Adipocyte (in vitro differentiated cells): ENCODE measurements around the gene DDX42.

Source experiments
- DNase-seq: peaks from one replicate; pipeline ENCODE4 v3.0.0-alpha.2; 2015; ENCODE audit warnings: low read depth
- H3K27me3 ChIP-seq: replicated peaks from 2 replicates; pipeline ENCODE4 v1.7.0; 2013; ENCODE audit warnings: mild to moderate bottlenecking, low read length, moderate library complexity; ENCODE audit not compliant: control insufficient read depth, insufficient read depth
- H3K36me3 ChIP-seq: 2 replicates; pipeline ENCODE4 v1.7.0; 2013; ENCODE audit warnings: low read length, mild to moderate bottlenecking, moderate library complexity; ENCODE audit not compliant: control insufficient read depth, insufficient read depth, severe bottlenecking
- H3K4me1 ChIP-seq: 2 replicates; pipeline ENCODE4 v1.7.0; 2013; ENCODE audit warnings: mild to moderate bottlenecking, low read length, moderate library complexity; ENCODE audit not compliant: control insufficient read depth, insufficient read depth
- H3K4me3 ChIP-seq: 2 replicates; pipeline ENCODE4 v1.7.0; 2013; ENCODE audit warnings: mild to moderate bottlenecking, low read length, moderate library complexity
- H3K9ac ChIP-seq: 2 replicates; pipeline ENCODE4 v1.7.0; 2013; ENCODE audit warnings: mild to moderate bottlenecking, low read length, moderate library complexity
- H3K9me3 ChIP-seq: 2 replicates; pipeline ENCODE4 v1.7.0; 2013; ENCODE audit warnings: mild to moderate bottlenecking, low read length, moderate library complexity; ENCODE audit not compliant: control insufficient read depth

DDX42 gene

GRCh38 chr17:63805591-63805990, 31.6 kb downstream of the DDX42 start:
- Histone ChIP-seq H3K36me3 (peaks cover 98% of the 10 kb centered on the region), H3K27me3 (no peaks in the 10 kb centered on the region), H3K9ac (no peak overlapping the region), H3K4me3 (no peak overlapping the region), H3K9me3 (no peaks in the 10 kb centered on the region), H3K4me1 (peaks cover 9% of the 10 kb centered on the region)
- no peak for DNase-seq

- Histone ChIP-seq H3K9ac (no peak overlapping the region), H3K36me3 (peaks cover 100% of the 10 kb centered on the region), H3K4me1 (peaks cover 9% of the 10 kb centered on the region), H3K4me3 (no peak overlapping the region), H3K9me3 (no peaks in the 10 kb centered on the region), H3K27me3 (no peaks in the 10 kb centered on the region)
- DNase-seq: no peak
Observed at GRCh38 chr17:63809970-63810369, 36.0 kb downstream of the DDX42 start.

- Histone ChIP-seq H3K27me3 (no peaks in the 10 kb centered on the region), H3K36me3 (peaks cover 99% of the 10 kb centered on the region), H3K9ac (no peak overlapping the region), H3K4me3 (no peak overlapping the region), H3K4me1 (no peaks in the 10 kb centered on the region), H3K9me3 (no peaks in the 10 kb centered on the region)
- DNase-seq: no peak
Observed at GRCh38 chr17:63816123-63816522, 42.2 kb downstream of the DDX42 start.

GRCh38 chr17:63816669-63817068, 42.7 kb downstream of the DDX42 start:
- Histone ChIP-seq H3K27me3 (no peaks in the 10 kb centered on the region), H3K4me3 (no peak overlapping the region), H3K4me1 (no peaks in the 10 kb centered on the region), H3K9me3 (no peaks in the 10 kb centered on the region), H3K9ac (no peak overlapping the region), H3K36me3 (peaks cover 99% of the 10 kb centered on the region)
- peak; percentile 36 for DNase-seq

GRCh38 chr17:63817736-63818385, 43.9 kb downstream of the DDX42 start:
- Histone ChIP-seq H3K9me3 (no peaks in the 10 kb centered on the region), H3K4me1 (no peaks in the 10 kb centered on the region), H3K36me3 (peaks cover 99% of the 10 kb centered on the region), H3K9ac (no peak overlapping the region), H3K27me3 (no peaks in the 10 kb centered on the region), H3K4me3 (no peak overlapping the region)
- DNase-seq: no peak

- H3K4me1 ChIP-seq: no peaks in the 10 kb centered on the region
- no peaks in the 10 kb centered on the region for H3K27me3 ChIP-seq
- H3K4me3 ChIP-seq: no peak overlapping the region
- H3K9ac ChIP-seq: no peak overlapping the region
- peaks cover 98% of the 10 kb centered on the region for H3K36me3 ChIP-seq
- H3K9me3 ChIP-seq: no peaks in the 10 kb centered on the region
- DNase-seq: no peak
Observed at GRCh38 chr17:63819131-63819530, 45.2 kb downstream of the DDX42 start.

GRCh38 chr17:63819585-63820537, 45.9 kb downstream of the DDX42 start:
- no peak for DNase-seq
- Histone ChIP-seq H3K4me1 (no peaks in the 10 kb centered on the region), H3K4me3 (no peak overlapping the region), H3K9me3 (no peaks in the 10 kb centered on the region), H3K36me3 (peaks cover 98% of the 10 kb centered on the region), H3K27me3 (no peaks in the 10 kb centered on the region), H3K9ac (no peak overlapping the region)

GRCh38 chr17:63820963-63821561, 47.1 kb downstream of the DDX42 start:
- H3K36me3 ChIP-seq: peaks cover 96% of the 10 kb centered on the region
- DNase-seq: no peak
- H3K4me1 ChIP-seq: peaks cover 7% of the 10 kb centered on the region
- H3K4me3 ChIP-seq: no peak overlapping the region
- no peaks in the 10 kb centered on the region for H3K9me3 ChIP-seq
- H3K9ac ChIP-seq: no peak overlapping the region
- no peaks in the 10 kb centered on the region for H3K27me3 ChIP-seq

- DNase-seq: no peak
- peaks cover 88% of the 10 kb centered on the region for H3K36me3 ChIP-seq
Observed at GRCh38 chr17:63821804-63822203, 47.8 kb downstream of the DDX42 start.

GRCh38 chr17:63822537-63822936, 48.6 kb downstream of the DDX42 start:
- Histone ChIP-seq H3K4me3 (no peak overlapping the region), H3K9me3 (no peaks in the 10 kb centered on the region), H3K9ac (no peak overlapping the region), H3K36me3 (peaks cover 81% of the 10 kb centered on the region), H3K27me3 (no peaks in the 10 kb centered on the region), H3K4me1 (peaks cover 9% of the 10 kb centered on the region)
- DNase-seq: no peak

More at GRCh38 chr17:63821804-63822203, 47.8 kb downstream of the DDX42 start:
- Histone ChIP-seq H3K4me1 (peaks cover 9% of the 10 kb centered on the region), H3K4me3 (no peak overlapping the region), H3K9ac (peak overlapping the region; percentile 2), H3K27me3 (no peaks in the 10 kb centered on the region), H3K9me3 (no peaks in the 10 kb centered on the region)

- Histone ChIP-seq H3K4me3 (no peak overlapping the region), H3K9me3 (no peaks in the 10 kb centered on the region), H3K36me3 (peaks cover 71% of the 10 kb centered on the region), H3K27me3 (no peaks in the 10 kb centered on the region), H3K4me1 (peaks cover 18% of the 10 kb centered on the region), H3K9ac (no peak overlapping the region)
- DNase-seq: no peak
Observed at GRCh38 chr17:63823659-63824331, 49.8 kb downstream of the DDX42 start.
